GM12892 (cell line): ENCODE measurements around the gene GDPD5.

Experiments
- DNase-seq: peaks from one replicate; pipeline ENCODE4 v3.0.0; 2011; ENCODE audit not compliant: insufficient read length
- FAIRE-seq: peaks from 2 replicates; lab custom pipeline; 2011; peaks lifted over from hg19 to GRCh38; lab: Jason Lieb, UNC
- POLR2A ChIP-seq: IDR thresholded peaks from 2 replicates; pipeline ENCODE4 v1.6.1; 2011; ENCODE audit warnings: low read depth, low read length, control low read depth
- POLR2AphosphoS5 ChIP-seq: IDR thresholded peaks from 2 replicates; pipeline ENCODE4 v1.6.1; 2011; ENCODE audit warnings: low read depth, low read length, control low read depth
- TAF1 ChIP-seq: IDR thresholded peaks from 2 replicates; pipeline ENCODE4 v1.6.1; 2011; ENCODE audit warnings: low read depth, mild to moderate bottlenecking, control low read depth, low read length, borderline replicate concordance

The GDPD5 gene

GRCh38 chr11:75468534-75469340 lies 57.0 kb downstream of the GDPD5 start:
- TF ChIP-seq POLR2A = no peak
- TF ChIP-seq POLR2AphosphoS5 = no peak
- no peak for TF ChIP-seq TAF1

GRCh38 chr11:75467881-75468280 lies 57.9 kb downstream of the GDPD5 start:
- DNase-seq = no peak
- TF ChIP-seq POLR2A (no peak), POLR2AphosphoS5 (no peak), TAF1 (no peak)
- FAIRE-seq = no peak

More at GRCh38 chr11:75468534-75469340, 57.0 kb downstream of the GDPD5 start:
- DNase-seq (no peak), FAIRE-seq (no peak)

GRCh38 chr11:75467311-75467710 lies 58.4 kb downstream of the GDPD5 start:
- TF ChIP-seq POLR2A (no peak), TAF1 (no peak), POLR2AphosphoS5 (no peak)
- no peak for DNase-seq
- FAIRE-seq = no peak

GRCh38 chr11:75465701-75466531 lies 59.8 kb downstream of the GDPD5 start:
- no peak for FAIRE-seq

GRCh38 chr11:75463106-75463774 lies 62.5 kb downstream of the GDPD5 start:
- TF ChIP-seq TAF1 (no peak), POLR2AphosphoS5 (no peak), POLR2A (no peak)
- FAIRE-seq = no peak
- no peak for DNase-seq

More at GRCh38 chr11:75465701-75466531, 59.8 kb downstream of the GDPD5 start:
- DNase-seq = no peak
- TF ChIP-seq TAF1 (no peak), POLR2AphosphoS5 (no peak), POLR2A (no peak)

- DNase-seq (no peak), FAIRE-seq (no peak)
- TF ChIP-seq TAF1 = no peak
- no peak for TF ChIP-seq POLR2AphosphoS5
- no peak for TF ChIP-seq POLR2A
Observed at GRCh38 chr11:75462117-75462653, 63.6 kb downstream of the GDPD5 start.

GRCh38 chr11:75461151-75461550 lies 64.6 kb downstream of the GDPD5 start:
- DNase-seq (no peak), FAIRE-seq (no peak)
- TF ChIP-seq TAF1 (no peak), POLR2A (no peak), POLR2AphosphoS5 (no peak)

- FAIRE-seq (peak; percentile 44), DNase-seq (no peak)
- no peak for TF ChIP-seq POLR2A
Observed at GRCh38 chr11:75456596-75457183, 69.1 kb downstream of the GDPD5 start.

- TF ChIP-seq POLR2A (no peak), TAF1 (no peak), POLR2AphosphoS5 (no peak)
- FAIRE-seq (no peak), DNase-seq (no peak)
Observed at GRCh38 chr11:75454987-75455386, 70.8 kb downstream of the GDPD5 start.

GRCh38 chr11:75453916-75454655 lies 71.7 kb downstream of the GDPD5 start:
- no peak for FAIRE-seq
- no peak for DNase-seq
- no peak for TF ChIP-seq POLR2A
- no peak for TF ChIP-seq POLR2AphosphoS5
- TF ChIP-seq TAF1 = no peak
